Measurements from ENCODE around the gene SRD5A3.

SRD5A3 gene

DNA sequence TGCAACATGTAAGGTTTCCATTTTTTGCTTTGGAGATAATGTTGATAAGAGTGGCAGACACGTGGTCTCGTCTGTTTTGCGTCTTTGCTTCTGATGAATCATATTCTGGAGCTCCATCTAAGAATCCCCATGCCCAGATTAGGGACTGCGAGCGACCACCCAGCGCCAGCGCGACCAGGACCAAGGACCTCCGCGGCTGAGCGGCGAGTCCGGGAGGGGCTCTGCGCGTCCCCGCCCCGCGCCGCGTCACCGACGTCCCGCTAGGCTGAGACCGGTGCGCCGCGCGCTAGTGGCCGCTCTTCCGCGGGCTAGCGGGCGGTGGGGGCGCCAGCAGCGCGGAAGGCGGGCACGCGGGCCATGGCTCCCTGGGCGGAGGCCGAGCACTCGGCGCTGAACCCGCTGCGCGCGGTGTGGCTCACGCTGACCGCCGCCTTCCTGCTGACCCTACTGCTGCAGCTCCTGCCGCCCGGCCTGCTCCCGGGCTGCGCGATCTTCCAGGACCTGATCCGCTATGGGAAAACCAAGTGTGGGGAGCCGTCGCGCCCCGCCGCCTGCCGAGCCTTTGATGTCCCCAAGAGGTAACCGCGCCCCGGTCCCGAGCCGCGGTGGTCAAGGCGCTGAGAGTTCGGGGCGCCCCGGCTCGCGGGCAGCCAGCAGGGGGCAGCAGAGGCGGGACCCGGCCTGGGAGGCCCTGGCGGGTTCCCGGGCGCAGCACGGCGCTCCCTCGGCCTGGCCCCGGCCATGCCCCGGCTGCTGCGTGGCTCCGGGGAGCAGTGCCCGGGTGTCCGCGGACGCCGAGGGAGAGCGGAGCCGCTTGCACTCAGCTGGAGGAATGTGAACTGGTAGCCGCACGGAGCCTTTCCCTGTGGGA, at the start of gene SRD5A3:
Gene SRD5A3, plus strand, starts transcription at position 263 of the 871 bp plus-strand sequence. Its CDS starts 95 bp downstream, at position 358.
- peak; percentile 41 to 82 (median 64) for DNase-seq

DNA sequence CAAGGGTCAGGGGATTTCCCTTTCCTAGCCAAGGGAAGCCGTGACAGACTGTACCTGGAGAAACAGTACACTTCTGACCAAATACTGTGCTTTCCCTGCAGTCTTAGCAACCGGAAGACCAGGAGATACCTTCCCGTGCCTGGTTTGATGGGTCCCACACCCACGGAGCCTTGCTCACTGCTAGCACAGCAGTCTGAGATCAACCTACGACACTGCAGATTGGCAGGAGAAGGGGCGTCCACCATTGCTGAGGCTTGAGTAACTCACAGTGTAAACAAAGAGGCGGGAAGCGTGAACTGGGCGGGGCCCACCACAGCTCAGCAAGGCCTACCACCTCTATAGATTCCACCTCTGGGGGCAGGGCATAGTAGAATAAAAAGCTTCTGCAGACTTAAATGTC, 48.7 kb upstream of the SRD5A3 start:
- no peak for DNase-seq

DNA sequence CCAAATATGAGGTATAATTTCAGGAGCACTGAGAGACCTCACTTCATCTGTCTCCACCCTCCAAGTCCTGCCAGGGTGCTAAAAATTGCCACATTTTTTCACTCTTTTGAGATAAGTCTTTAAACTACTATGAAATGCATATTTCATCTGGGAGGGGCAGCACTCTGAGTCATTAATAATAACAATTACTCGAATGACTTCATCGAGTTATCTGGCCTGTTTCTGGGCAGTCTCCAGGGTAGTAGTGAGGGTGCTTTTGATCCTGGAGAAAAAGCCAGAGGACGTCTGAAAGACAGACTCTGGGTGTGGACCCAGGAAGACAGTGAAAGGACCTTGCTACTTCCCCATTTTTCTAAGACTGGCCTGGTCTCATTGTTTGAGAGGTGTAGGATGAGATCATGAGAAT, 42.3 kb upstream of the SRD5A3 start:
- no peak for DNase-seq

DNA sequence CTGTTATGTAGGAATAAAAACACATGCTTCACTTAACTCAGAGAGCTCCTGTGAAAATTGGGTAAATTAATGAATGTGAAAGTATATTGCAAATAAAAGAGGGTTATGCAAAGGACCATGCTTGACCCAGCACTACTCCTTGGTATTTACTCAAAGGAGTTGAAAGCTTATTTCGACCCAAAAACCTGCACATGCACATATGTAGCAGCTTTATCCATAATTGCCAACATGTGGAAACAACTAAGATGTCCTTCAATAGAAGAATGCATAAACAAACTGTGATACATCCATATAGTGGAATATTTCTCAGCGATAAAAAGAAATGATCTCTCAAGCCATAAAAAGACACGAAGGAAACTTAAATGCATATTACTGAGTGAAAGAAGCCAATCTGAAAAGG, 41.7 kb upstream of the SRD5A3 start:
- no peak for DNase-seq

DNA sequence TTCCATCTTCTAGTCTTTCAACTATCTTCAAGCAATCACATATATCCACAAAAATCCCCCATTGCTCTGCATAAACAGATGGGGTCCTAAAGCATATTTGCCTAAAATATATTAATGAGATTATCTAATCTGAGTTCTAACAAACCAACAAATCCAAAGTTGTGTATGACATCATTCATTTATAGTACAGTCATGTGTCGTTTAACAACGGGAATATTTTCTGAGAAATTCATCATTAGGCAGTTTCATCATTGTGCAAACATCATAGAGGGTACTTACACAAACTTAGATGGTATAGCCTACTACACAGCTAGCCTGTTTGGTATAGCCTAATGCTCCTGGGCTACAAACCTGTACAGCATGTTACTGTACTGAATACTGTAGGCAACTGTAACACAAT, 38.0 kb upstream of the SRD5A3 start:
- DNase-seq, result no peak

DNA sequence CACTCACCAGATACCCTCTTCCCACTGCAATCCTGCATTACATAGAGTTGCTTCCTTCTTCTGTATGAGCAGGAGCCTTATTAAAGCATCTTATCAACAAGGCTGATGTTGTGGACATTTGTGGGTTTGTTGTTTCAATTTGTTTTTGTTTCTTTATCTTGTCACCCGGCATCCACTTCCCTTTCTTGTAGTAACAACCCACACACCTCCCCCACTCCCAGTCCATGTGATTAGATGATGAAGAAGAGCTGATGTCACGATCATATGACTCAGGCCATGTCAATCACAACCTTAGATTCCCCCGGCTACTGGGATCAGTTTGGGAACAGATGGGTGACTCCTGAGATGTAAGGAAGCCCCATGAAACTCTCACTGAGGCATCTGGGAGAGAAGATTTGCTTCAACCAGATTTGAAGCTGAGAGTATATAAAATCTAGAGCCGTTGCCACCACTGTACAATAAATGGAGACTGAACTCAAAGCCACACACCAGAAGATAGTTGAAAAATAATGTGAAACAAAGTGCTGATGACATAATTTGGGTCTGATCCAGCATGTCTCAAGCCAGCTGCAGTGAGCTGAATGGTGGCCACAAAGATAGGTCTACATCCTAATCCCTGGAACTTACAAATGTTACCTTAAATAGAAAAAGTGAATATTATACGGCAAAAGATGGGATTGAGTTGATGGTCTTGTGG, 34.1 kb upstream of the SRD5A3 start:
- DNase-seq, result no peak

DNA sequence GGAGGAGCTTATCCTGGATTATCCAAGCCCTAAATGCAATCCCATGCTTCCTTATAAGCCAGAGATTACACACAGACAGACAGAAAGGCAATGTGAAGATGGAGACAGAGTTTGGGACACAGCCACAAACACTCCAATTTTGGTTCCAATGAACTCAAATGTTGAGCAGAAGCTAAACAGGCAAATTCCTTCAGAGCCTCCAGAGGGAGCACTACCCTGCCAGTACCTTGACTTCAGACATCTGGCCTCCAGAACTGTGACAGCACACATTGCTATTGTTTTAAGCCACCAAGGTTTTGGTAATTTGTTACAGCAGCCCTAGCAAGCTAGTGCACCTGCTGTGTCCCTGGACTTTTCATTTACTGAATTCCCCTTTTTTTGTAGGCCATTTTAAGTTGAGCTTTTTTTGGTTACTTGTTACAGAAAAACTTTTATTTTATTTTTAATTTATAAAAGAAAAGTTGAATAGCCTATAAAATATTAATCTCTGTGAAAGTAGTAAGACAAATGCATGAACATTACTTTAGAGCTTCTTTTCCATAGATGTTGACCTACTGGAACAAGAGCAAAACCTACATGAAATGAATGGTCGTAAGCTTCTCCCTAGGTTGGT, 33.4 kb upstream of the SRD5A3 start:
- DNase-seq, result peak in 4 of 6 experiments; percentile 0 to 24 (median 7)

DNA sequence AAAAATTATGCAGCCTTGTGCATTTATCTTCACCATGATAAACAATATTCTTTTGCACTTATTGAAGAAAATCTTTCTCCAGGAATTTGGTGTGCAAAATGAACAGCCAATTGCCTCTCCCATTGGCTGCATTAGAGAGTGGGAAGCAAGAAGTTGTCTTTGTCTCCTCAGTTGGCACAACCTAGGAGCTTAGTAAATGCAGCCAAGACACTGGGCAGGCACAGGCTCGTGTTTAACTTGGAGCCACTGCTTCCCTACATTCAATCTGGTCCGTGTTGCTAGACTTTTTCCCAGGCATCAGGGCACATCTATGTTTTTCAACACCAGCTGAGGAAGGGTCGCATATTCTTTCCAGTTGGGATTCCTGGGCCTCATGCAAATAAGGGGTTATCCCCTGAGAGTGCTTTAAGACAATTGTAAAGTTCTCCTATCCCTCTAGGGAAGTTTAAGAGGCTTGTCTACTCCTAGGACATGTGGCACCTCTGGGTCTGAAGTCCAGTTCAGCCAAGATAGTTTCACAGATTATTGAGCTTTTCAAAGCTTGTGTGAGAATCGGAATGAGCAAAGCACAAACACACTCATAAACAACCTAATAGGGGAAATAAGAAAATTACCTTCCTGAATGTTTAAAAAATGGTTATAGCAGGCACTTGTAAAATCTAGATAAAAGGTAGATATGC, 31.8 kb upstream of the SRD5A3 start:
- no peak for DNase-seq

DNA sequence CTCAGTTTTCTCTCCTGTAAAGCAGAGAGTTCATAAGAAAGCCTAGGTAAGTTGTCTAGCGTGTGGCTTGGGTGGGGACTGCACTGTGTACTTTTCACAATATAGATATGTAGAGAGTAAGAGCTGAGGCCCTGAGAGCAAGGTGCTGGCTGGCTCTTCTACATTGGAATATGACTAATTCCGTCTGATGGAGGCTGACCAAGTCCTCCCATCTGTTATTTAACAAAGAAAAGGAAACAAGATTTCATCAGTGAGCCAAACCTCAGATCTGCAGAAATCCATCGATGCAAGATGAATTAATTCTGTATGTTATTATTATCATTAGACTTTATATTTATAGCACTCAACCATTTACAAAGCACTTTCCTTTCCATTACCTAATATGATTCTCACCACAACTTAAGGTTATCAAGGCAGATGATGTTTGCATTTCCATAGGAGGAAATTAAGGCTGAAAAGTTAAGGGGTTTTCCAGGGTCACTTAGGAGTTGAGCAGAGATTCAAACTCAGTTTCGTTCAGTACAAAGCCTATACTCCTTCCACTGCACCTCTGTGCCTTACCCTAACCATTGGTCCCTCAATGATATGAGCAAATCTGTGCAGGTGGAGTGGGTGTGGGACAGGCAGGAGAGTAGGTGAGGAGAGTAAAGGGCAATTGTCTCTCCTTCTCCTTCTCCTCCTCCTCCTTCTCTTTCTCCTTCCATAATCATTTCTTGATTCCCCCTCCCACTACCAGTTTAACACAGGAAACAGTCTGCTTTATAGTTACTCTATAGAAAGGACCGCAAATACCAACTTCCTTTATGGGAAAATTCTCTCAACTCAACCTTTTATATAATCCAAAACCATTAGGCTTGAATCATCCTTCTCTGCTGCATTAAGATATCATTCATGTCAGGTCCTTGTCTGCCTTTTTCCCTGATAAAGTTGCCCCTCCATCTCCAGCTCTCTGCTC, 27.6 kb upstream of the SRD5A3 start:
- DNase-seq, result peak in 1 of 6 experiments; percentile 5

DNA sequence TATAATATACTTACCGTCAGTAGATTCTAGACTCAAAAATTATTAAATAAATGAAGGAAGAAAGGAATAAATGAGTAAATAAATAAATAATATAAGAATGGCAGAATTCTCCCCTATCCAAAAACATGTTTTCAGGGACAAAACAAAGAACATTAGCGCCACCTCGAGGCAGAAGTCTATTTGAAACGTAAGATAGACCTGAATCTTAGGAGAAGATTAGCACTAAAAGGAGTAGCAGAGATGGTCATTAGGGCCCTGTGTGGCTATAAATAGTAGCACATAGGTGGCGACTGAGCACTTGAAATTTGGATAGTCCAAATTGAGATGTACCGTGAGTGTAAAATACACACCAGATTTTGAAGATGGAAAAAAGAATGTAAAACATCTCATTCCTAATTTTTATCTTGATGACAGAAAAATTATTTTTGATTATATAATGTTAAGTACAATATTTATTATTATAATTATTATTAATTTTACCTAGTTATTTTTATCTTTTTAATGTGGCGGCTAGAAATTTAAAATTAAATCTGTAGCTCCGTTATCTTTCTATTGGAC, 24.3 kb upstream of the SRD5A3 start:
- peak in 3 of 6 experiments; percentile 0 to 21 (median 2) for DNase-seq

DNA sequence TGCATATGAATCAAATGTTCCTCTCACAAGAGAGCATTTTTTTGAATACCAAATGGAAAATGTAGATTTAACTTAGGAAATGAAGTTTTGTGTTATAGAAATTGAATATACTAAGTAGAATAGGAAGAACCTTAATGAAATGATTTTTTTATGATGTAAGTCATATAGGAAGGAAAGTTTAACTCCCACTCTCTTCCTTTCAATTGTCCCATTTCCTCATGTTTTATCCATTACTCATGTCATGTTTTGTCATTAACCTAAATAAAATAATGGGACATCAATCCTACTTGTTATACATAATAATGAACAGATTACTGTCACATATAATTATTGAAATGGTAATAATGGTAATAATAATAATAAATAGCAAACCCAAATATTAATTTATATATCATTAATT, 22.7 kb upstream of the SRD5A3 start:
- DNase-seq, result no peak

DNA sequence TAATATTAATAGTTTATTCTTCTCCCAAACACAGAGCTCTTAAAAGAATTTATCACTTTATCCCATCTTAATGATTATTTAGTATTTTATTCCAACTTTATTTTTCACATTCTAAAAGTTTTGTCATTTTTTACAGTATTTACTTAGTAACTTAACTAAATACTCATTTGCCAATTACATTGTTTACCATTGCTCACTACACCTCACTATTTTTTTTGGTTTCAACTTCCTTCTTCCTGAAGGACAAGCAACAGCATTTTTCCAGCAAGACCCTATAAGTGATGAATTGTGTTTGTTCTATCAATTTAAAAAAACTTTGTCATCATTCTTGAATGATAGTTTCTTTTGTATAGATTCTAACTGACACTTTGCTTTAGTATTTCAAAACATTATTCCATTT, 19.4 kb upstream of the SRD5A3 start:
- DNase-seq, result no peak

DNA sequence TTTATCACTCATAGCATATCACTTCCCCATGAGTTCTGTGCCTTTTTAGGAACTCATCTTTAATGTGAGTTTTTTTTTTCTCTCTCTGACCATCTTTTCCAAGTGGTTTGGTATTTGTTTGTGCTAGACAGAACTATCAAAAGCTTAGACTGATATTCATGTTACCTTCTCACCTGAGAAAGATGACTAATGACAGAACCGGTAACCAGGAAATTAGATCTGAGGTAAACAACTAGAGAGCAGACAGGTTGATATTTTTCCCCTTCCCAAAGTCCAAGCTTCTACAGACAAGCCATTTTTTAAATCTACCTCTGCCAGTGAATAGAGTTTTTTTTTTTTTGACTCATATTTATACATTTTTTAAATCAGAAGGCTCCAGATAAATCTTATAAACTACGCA, 17.0 kb upstream of the SRD5A3 start:
- DNase-seq, result no peak

DNA sequence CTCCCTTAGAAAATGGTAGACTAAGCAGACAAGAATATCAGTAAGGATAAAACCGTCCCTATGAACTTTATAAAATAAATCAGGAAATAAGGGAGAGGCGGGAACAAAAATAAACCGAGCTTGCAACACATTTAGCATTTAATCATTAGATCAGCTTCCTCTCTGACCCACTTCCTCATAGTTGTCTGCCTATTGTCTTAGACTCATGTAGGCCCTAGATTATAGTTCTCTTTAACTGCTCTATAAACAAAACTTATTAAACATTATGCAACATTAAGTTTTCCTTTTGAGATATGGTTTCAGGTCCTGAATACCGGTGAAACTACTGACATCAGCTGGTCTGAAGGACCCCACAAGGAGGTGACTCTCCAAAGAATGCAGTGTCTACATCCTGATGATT, 15.8 kb upstream of the SRD5A3 start:
- no peak for DNase-seq

DNA sequence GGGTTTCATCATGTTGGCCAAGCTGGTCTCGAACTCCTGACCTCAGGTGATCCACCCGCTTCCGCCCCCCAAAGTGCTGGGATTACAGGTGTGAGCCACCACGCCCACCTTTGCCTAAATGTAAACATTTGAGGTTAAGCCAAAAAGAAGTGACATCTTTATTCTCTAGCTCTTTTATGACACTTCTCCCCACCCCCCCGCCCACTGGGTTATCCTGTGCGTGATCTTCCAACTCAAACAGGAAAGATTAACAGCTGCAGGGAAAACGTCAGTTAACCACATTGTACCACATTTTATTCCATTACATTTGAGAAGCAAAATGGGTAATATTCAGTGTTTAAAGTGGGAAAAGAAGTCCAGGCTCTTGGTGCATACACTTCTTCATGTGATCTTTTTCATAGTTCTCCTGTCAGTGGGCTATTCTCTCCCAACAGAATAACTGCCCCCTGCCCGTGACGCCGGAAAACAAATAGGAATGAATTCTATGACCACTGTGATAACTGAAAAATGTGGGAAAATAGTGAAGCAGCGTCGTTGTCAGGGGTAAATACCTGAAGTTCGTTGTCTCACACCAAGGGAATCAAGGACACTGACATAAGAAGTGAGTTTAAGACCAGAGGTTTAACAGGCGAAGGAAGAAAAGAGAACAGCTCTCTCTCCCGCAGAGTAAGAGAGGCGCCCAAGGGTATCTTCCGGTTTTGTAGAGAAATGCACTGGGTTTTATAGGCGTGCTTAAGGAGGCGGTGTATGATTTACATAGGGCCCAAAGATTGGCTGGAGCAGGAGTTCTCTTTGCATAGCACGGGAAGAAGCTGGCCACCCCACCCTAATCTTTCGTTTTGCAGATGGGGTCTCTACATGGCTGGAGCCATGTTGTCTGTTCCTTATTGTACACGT, 9.7 kb upstream of the SRD5A3 start:
- DNase-seq, result no peak

DNA sequence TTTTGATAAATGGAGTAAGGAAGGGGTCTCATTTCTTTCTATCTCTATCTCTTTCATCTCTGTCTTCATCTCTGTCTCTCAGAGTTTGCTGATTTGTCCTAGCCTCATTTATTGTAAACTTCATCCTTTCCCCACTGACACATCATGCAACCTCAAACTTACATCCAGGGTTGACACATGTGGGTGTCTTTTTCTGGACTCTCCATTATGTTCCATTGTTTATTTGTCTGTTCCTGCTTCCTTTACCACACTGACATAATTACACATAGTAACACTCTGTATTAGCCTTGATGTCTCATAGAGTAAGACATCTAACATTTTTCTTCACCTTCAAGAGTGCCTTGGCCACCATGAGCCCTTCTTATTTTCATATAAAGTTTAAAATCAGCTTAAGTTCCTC, 8.1 kb upstream of the SRD5A3 start:
- DNase-seq, result no peak

DNA sequence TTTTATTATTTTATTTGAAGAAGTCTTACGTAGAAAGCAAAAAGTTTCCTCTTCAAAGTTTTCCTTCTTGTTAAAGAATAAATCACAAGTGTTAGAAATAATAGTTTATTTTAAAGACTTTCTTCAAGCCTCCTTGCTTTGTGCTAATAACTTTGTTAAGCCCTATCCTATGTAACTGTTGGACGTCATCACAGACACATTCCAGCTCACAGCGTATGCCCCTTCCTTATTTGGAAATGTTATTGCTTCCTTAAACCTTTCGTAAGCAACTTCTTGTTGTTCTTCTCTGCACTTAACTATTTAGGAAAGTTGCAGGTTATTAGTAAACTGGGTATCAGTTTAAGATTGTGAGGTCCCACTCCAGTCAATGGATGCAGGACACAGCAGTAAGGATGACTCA, 7.6 kb upstream of the SRD5A3 start:
- no peak for DNase-seq

DNA sequence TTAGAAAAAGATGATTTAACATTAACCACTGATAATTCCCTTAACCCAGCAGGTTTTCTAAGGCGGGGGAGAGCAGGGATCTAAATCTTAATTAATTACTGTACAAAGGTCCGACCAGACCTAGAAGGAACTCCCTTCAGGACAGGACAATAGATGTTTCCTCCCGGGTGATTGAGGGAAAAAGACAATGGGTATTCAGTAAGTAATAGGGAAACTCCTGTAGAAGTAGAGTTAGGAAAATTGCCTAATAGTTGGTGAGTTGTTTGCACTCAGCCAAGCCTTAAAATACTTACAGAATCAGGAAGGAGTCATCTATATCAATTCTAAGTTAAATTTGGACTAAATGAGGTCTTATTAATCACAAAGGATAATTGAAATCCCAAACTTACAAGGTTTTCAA, 5.8 kb upstream of the SRD5A3 start:
- DNase-seq, result no peak

DNA sequence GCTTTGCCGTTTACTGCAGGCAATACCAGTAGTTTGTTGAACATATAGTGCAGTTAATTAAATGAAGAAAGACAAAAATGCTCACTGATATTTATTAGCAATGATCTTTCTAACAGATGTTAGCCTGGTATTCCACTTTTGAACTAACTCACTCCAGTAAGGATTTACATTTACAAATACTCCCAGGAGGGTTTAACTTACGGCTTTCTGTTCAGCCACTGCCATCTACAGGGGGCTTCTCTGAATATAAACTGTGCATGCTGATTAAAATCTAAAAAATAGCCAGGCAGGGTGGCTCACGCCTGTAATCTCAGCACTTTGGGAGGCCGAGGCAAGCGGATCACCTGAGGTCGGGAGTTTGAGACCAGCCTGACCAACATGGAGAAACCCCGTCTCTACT, 2.2 kb upstream of the SRD5A3 start:
- DNase-seq, result no peak

DNA sequence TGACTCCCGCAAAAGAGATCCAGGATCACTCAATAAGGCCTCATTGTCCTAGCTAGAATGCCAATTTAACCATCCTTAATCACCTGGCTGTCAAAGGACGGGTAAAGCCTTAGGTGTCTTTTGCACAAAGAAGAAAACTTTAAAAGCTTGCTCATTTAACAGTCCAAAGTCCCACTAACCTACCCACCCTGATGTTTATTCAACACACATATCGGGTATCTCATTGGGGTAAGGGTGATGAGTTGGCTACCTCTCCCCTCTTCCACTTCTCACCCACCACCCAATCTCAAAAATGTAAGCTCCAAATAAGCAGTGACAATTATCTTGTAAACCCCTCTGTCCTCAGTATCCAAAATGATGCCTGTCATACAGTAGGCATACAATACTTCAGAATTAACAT, 988 bp upstream of the SRD5A3 start:
- no peak for DNase-seq

DNA sequence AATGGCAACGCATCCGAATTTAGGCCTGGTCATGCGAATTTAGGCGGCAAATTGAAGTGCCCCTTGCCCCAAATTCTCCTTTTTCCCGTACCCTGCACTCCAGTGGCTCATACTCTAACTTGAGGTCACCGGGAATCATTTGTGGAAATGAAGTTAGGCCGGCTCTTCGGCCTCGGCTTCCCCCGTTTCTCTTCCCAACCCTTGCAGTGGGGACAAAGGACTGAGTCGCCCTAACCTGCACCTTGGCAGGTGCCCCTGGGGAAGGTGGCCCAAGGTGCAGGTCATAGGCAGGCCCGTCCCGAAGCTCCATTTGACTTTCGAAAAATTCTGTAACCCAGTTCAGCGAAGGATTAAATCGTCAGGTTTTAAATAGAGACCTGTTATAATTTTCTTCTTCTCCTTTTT, 811 bp downstream of the SRD5A3 start:
- DNase-seq, result no peak
